HEK293 (cell line): Measurements from ENCODE around the gene TUBG1.
A peak's percentile ranks its signal among the peaks of the same experiment; 100 is the strongest.

Source experiments
- BCL11B ChIP-seq: fragments of 450-650 bp; formaldehyde crosslinking; IDR thresholded peaks from 2 replicates; pipeline ENCODE4 v1.5.1; 2016; ENCODE audit warnings: low read depth, missing biosample characterization, missing genetic modification characterization
- EGR2 ChIP-seq: fragments of 450-650 bp; formaldehyde crosslinking; IDR thresholded peaks from 2 replicates; pipeline ENCODE4 v1.5.1; 2016; ENCODE audit warnings: low read depth, missing biosample characterization, missing genetic modification characterization
- GLIS2 ChIP-seq: fragments of 450-650 bp; formaldehyde crosslinking; IDR thresholded peaks from 2 replicates; pipeline ENCODE4 v1.5.1; 2016; ENCODE audit warnings: missing biosample characterization, missing genetic modification characterization
- REPIN1 ChIP-seq: fragments of 450-650 bp; formaldehyde crosslinking; IDR thresholded peaks from 2 replicates; pipeline ENCODE4 v1.5.1; 2017; ENCODE audit warnings: missing biosample characterization, missing genetic modification characterization, low read depth
- SCRT1 ChIP-seq: fragments of 450-650 bp; formaldehyde crosslinking; IDR thresholded peaks from 2 replicates; pipeline ENCODE4 v1.5.1; 2016; ENCODE audit warnings: missing biosample characterization, missing genetic modification characterization, borderline replicate concordance
- YY1 ChIP-seq: fragments of 450-650 bp; formaldehyde crosslinking; IDR thresholded peaks from 2 replicates; pipeline ENCODE4 v1.5.1; 2018; ENCODE audit warnings: missing biosample characterization, missing genetic modification characterization
- ZBTB10 ChIP-seq: fragments of 450-650 bp; formaldehyde crosslinking; IDR thresholded peaks from 2 replicates; pipeline ENCODE4 v1.5.1; 2016; ENCODE audit warnings: missing biosample characterization, missing genetic modification characterization
- ZBTB17 ChIP-seq: fragments of 450-650 bp; formaldehyde crosslinking; IDR thresholded peaks from 2 replicates; pipeline ENCODE4 v1.5.1; 2016; ENCODE audit warnings: missing biosample characterization, missing genetic modification characterization
- ZBTB20 ChIP-seq: fragments of 450-650 bp; formaldehyde crosslinking; IDR thresholded peaks from 2 replicates; pipeline ENCODE4 v1.5.1; 2016; ENCODE audit warnings: missing biosample characterization, missing genetic modification characterization
- ZFHX2 ChIP-seq: fragments of 450-650 bp; formaldehyde crosslinking; conservative IDR thresholded peaks from 2 replicates; pipeline ENCODE4 v1.5.1; 2016; ENCODE audit warnings: missing biosample characterization, missing genetic modification characterization
- ZNF112 ChIP-seq: fragments of 450-650 bp; formaldehyde crosslinking; IDR thresholded peaks from 2 replicates; pipeline ENCODE4 v1.5.0; 2017; ENCODE audit warnings: missing biosample characterization, missing genetic modification characterization
- ZNF16 ChIP-seq: fragments of 450-650 bp; formaldehyde crosslinking; IDR thresholded peaks from 2 replicates; pipeline ENCODE4 v1.5.1; 2016; ENCODE audit warnings: low read depth, missing biosample characterization, missing genetic modification characterization
- ZNF169 ChIP-seq: fragments of 450-650 bp; formaldehyde crosslinking; IDR thresholded peaks from 2 replicates; pipeline ENCODE4 v1.5.1; 2016; ENCODE audit warnings: missing biosample characterization, missing genetic modification characterization
- ZNF18 ChIP-seq: fragments of 450-650 bp; formaldehyde crosslinking; IDR thresholded peaks from 2 replicates; pipeline ENCODE4 v1.5.1; 2016; ENCODE audit warnings: missing biosample characterization, missing genetic modification characterization
- ZNF2 ChIP-seq: fragments of 450-650 bp; formaldehyde crosslinking; IDR thresholded peaks from 2 replicates; pipeline ENCODE4 v1.5.1; 2016; ENCODE audit warnings: missing biosample characterization, missing genetic modification characterization
- ZNF211 ChIP-seq: fragments of 450-650 bp; formaldehyde crosslinking; IDR thresholded peaks from 2 replicates; pipeline ENCODE4 v1.5.1; 2016; ENCODE audit warnings: low read depth, missing biosample characterization, missing genetic modification characterization
- ZNF274 ChIP-seq, 2 experiments: fragments of 200-500 bp in 1 of 2; fragments of 450-650 bp in 1 of 2; sonication (Bioruptor generic) in 1 of 2; formaldehyde crosslinking in 1 of 2; IDR thresholded peaks; 2 replicates each; pipeline versions ENCODE4 v1.5.1 to v1.6.1; 2014 to 2016; ENCODE audit warnings: borderline replicate concordance in 1 of 2, inconsistent platforms in 1 of 2, low read length in 1 of 2, missing biosample characterization in 1 of 2, missing genetic modification characterization in 1 of 2
- ZNF350 ChIP-seq: fragments of 450-650 bp; formaldehyde crosslinking; IDR thresholded peaks from 2 replicates; pipeline ENCODE4 v1.5.0; 2017; ENCODE audit warnings: missing biosample characterization, mild to moderate bottlenecking, missing genetic modification characterization
- ZNF391 ChIP-seq: fragments of 450-650 bp; formaldehyde crosslinking; IDR thresholded peaks from 2 replicates; pipeline ENCODE4 v1.5.1; 2016; ENCODE audit warnings: low read depth, missing biosample characterization, missing genetic modification characterization, borderline replicate concordance
- ZNF426 ChIP-seq: fragments of 450-650 bp; formaldehyde crosslinking; IDR thresholded peaks from 2 replicates; pipeline ENCODE4 v1.5.1; 2017; ENCODE audit warnings: missing biosample characterization, missing genetic modification characterization, mild to moderate bottlenecking, inconsistent platforms, moderate library complexity
- ZNF513 ChIP-seq: fragments of 450-650 bp; IDR thresholded peaks from 2 replicates; pipeline ENCODE4 v1.5.1; 2018; ENCODE audit warnings: missing biosample characterization, missing genetic modification characterization
- ZNF518A ChIP-seq: fragments of 450-650 bp; formaldehyde crosslinking; conservative IDR thresholded peaks from 2 replicates; pipeline ENCODE4 v1.5.1; 2016; ENCODE audit warnings: low read depth, missing biosample characterization, missing genetic modification characterization
- ZNF610 ChIP-seq: fragments of 450-650 bp; formaldehyde crosslinking; IDR thresholded peaks from 2 replicates; pipeline ENCODE4 v1.5.1; 2016; ENCODE audit warnings: missing biosample characterization, missing genetic modification characterization, borderline replicate concordance
- ZNF621 ChIP-seq: fragments of 450-650 bp; formaldehyde crosslinking; IDR thresholded peaks from 2 replicates; pipeline ENCODE4 v1.5.1; 2017; ENCODE audit warnings: missing biosample characterization, missing genetic modification characterization
- ZNF645 ChIP-seq: fragments of 450-650 bp; formaldehyde crosslinking; IDR thresholded peaks from 2 replicates; pipeline ENCODE4; 2016; ENCODE audit warnings: missing biosample characterization, missing genetic modification characterization
- ZNF843 ChIP-seq: fragments of 450-650 bp; formaldehyde crosslinking; IDR thresholded peaks from 2 replicates; pipeline ENCODE4 v1.5.1; 2016; ENCODE audit warnings: missing biosample characterization, missing genetic modification characterization
- ZSCAN30 ChIP-seq: fragments of 450-650 bp; IDR thresholded peaks from 2 replicates; pipeline ENCODE4 v1.5.1; 2018; ENCODE audit warnings: missing biosample characterization, mild to moderate bottlenecking, missing genetic modification characterization, moderate library complexity

TUBG1 gene

GRCh38 chr17:42609182-42609813 lies at the start of gene TUBG1, which contains the start of gene RETREG3 (continued):
- TF ChIP-seq ZNF169 (tag by site-specific recombination) (no peak), EGR2 (tag by site-specific recombination) (peak; percentile 70), ZNF645 (tag by site-specific recombination) (no peak), ZNF211 (tag by site-specific recombination) (no peak), ZNF426 (tag by site-specific recombination) (no peak), ZNF621 (tag by site-specific recombination) (no peak), SCRT1 (tag by site-specific recombination) (no peak), GLIS2 (tag by site-specific recombination) (peak; percentile 32; the same call in 1 of the 2 replicates), ZNF610 (tag by site-specific recombination) (peak; percentile 87; the same call in 1 of the 2 replicates), ZNF2 (tag by site-specific recombination) (0 out of 2 replicates have a peak, but pooled peaks have one; percentile 55), ZSCAN30 (tag by site-specific recombination) (peak; percentile 45; the same call in 1 of the 2 replicates), ZBTB10 (tag by site-specific recombination) (peak; percentile 74), BCL11B (tag by site-specific recombination) (0 out of 2 replicates have a peak, but pooled peaks have one; percentile 9), ZBTB20 (tag by site-specific recombination) (peak; percentile 25; the same call in 1 of the 2 replicates), ZNF18 (tag by site-specific recombination) (no peak), ZNF518A (tag by site-specific recombination) (no peak), ZNF274 (IDR thresholded peaks at IDR 0.05; ENCODE audit: low read length) (no peak), ZNF274 (tag by site-specific recombination; IDR thresholded peaks at IDR 0.05; ENCODE audit: borderline replicate concordance) (no peak), ZNF843 (tag by site-specific recombination) (0 out of 2 replicates have a peak, but pooled peaks have one; percentile 13), ZNF513 (no peak), ZNF112 (tag by site-specific recombination) (no peak), ZBTB17 (tag by site-specific recombination) (peak; percentile 86), ZNF350 (no peak), ZFHX2 (tag by site-specific recombination) (peak; percentile 74), YY1 (tag by site-specific recombination) (0 out of 2 replicates have a peak, but pooled peaks have one; percentile 57), ZNF391 (tag by site-specific recombination) (0 out of 2 replicates have a peak, but pooled peaks have one; percentile 48), REPIN1 (tag by site-specific recombination) (peak; percentile 44; the same call in 1 of the 2 replicates), ZNF16 (tag by site-specific recombination) (no peak)
